ENCODE results near the gene PRKCH. TPM values are rescaled to one million over a fixed set of nuclear protein-coding genes. Genes with fewer than 3 reads are reported as not detected.
A peak's percentile ranks its signal among the peaks of the same experiment; 100 is the strongest.

PRKCH gene
- total RNA-seq, 1 donor: 3.3 TPM

GRCh38 chr14:61460718-61461611, 139.6 kb downstream of the PRKCH start:
- Histone ChIP-seq H2AFZ (ENCODE audit: low read length) (no peak overlapping the region), H3K4me1 (ENCODE audit: insufficient read depth, low read length) (peaks cover 21% of the 10 kb centered on the region), H3K4me2 (ENCODE audit: insufficient read depth, low read length) (no peak overlapping the region), H3K79me2 (ENCODE audit: insufficient read depth, low read length) (peaks cover 23% of the 10 kb centered on the region), H3K36me3 (ENCODE audit: insufficient read depth, low read length) (no peaks in the 10 kb centered on the region), H3K27me3 (ENCODE audit: insufficient read depth, low read length) (no peaks in the 10 kb centered on the region), H3K9me3 (ENCODE audit: low read depth, low read length) (no peaks in the 10 kb centered on the region), H3K27ac (ENCODE audit: low read depth, low read length) (peak overlapping the region; percentile 9), H3K4me3 (ENCODE audit: insufficient read depth, low read length) (no peak overlapping the region), H4K20me1 (ENCODE audit: insufficient read depth, low read length) (no peaks in the 10 kb centered on the region)
- DNase-seq (ENCODE audit: insufficient read length, low spot score, missing footprints): no peak
- TF ChIP-seq CTCF (IDR thresholded peaks at IDR 0.05; ENCODE audit: extremely low read depth, low read depth, low read length): no peak

- H3K79me2 ChIP-seq (ENCODE audit: insufficient read depth, low read length): peaks cover 25% of the 10 kb centered on the region
- no peak overlapping the region for H2AFZ ChIP-seq (ENCODE audit: low read length)
- H3K4me1 ChIP-seq (ENCODE audit: insufficient read depth, low read length): peaks cover 30% of the 10 kb centered on the region
- H4K20me1 ChIP-seq (ENCODE audit: insufficient read depth, low read length): no peaks in the 10 kb centered on the region
- peak; percentile 59 for TF ChIP-seq CTCF (IDR thresholded peaks at IDR 0.05; ENCODE audit: extremely low read depth, low read depth, low read length)
- H3K36me3 ChIP-seq (ENCODE audit: insufficient read depth, low read length): no peaks in the 10 kb centered on the region
- no peak overlapping the region for H3K4me3 ChIP-seq (ENCODE audit: insufficient read depth, low read length)
- H3K4me2 ChIP-seq (ENCODE audit: insufficient read depth, low read length): peak overlapping the region; percentile 71
- no peaks in the 10 kb centered on the region for H3K9me3 ChIP-seq (ENCODE audit: low read depth, low read length)
- H3K27me3 ChIP-seq (ENCODE audit: insufficient read depth, low read length): no peaks in the 10 kb centered on the region
- peak overlapping the region; percentile 88 for H3K27ac ChIP-seq (ENCODE audit: low read depth, low read length)
- DNase-seq (ENCODE audit: insufficient read length, low spot score, missing footprints): peak; percentile 88
Measured at GRCh38 chr14:61461808-61462275, 140.5 kb downstream of the PRKCH start.

GRCh38 chr14:61462566-61463193, 141.3 kb downstream of the PRKCH start:
- Histone ChIP-seq H3K27me3 (ENCODE audit: insufficient read depth, low read length) (no peaks in the 10 kb centered on the region), H3K36me3 (ENCODE audit: insufficient read depth, low read length) (no peaks in the 10 kb centered on the region), H3K79me2 (ENCODE audit: insufficient read depth, low read length) (peaks cover 31% of the 10 kb centered on the region), H3K27ac (ENCODE audit: low read depth, low read length) (peak overlapping the region; percentile 88), H2AFZ (ENCODE audit: low read length) (no peak overlapping the region), H3K9me3 (ENCODE audit: low read depth, low read length) (no peaks in the 10 kb centered on the region), H3K4me1 (ENCODE audit: insufficient read depth, low read length) (peaks cover 32% of the 10 kb centered on the region), H3K4me2 (ENCODE audit: insufficient read depth, low read length) (peak overlapping the region; percentile 71), H3K4me3 (ENCODE audit: insufficient read depth, low read length) (peak overlapping the region; percentile 22), H4K20me1 (ENCODE audit: insufficient read depth, low read length) (no peaks in the 10 kb centered on the region)
- peak; percentile 7 for TF ChIP-seq CTCF (IDR thresholded peaks at IDR 0.05; ENCODE audit: extremely low read depth, low read depth, low read length)
- DNase-seq (ENCODE audit: insufficient read length, low spot score, missing footprints): no peak
